Osteoblast (primary cell): Measurements from ENCODE around the gene CPNE9. TPM values are rescaled to one million over a fixed set of nuclear protein-coding genes. Genes with fewer than 3 reads are reported as not detected.
A peak's percentile ranks its signal among the peaks of the same experiment; 100 is the strongest.

Source experiments
- DNase-seq: peaks from one replicate; pipeline ENCODE4 v3.0.0; 2011; ENCODE audit warnings: low spot score, mixed read lengths; ENCODE audit not compliant: insufficient read length; ENCODE audit errors: missing footprints
- H2AFZ ChIP-seq: 2 replicates; pipeline ENCODE4 v1.6.0; 2011; ENCODE audit warnings: mild to moderate bottlenecking, low read length
- H3K27ac ChIP-seq: 2 replicates; pipeline ENCODE4 v1.5.1; 2011; ENCODE audit warnings: mild to moderate bottlenecking, low read depth, low read length, moderate library complexity
- H3K27me3 ChIP-seq: 2 replicates; pipeline ENCODE4 v1.6.0; 2012; ENCODE audit warnings: mild to moderate bottlenecking, control low read depth, inconsistent platforms, low read length, moderate library complexity; ENCODE audit not compliant: insufficient read depth
- H3K36me3 ChIP-seq: 2 replicates; pipeline ENCODE4 v1.5.1; 2011; ENCODE audit warnings: mild to moderate bottlenecking, low read length, control low read depth, moderate library complexity; ENCODE audit not compliant: insufficient read depth
- H3K4me1 ChIP-seq: 2 replicates; pipeline ENCODE4 v1.5.1; 2011; ENCODE audit warnings: mild to moderate bottlenecking, low read length, control low read depth, moderate library complexity; ENCODE audit not compliant: insufficient read depth
- H3K4me2 ChIP-seq: 2 replicates; pipeline ENCODE4 v1.6.0; 2011; ENCODE audit warnings: mild to moderate bottlenecking, low read length; ENCODE audit not compliant: insufficient read depth
- H3K4me3 ChIP-seq: fragments of 200-600 bp; sonication (generic); 3 replicates; pipeline ENCODE4 v1.5.1; 2012; ENCODE audit warnings: mild to moderate bottlenecking, low read length, inconsistent platforms; ENCODE audit not compliant: insufficient read depth
- H3K79me2 ChIP-seq: 2 replicates; pipeline ENCODE4 v1.6.0; 2012; ENCODE audit warnings: mild to moderate bottlenecking, low read length, control low read depth, inconsistent platforms; ENCODE audit not compliant: insufficient read depth
- H3K9me3 ChIP-seq: 2 replicates; pipeline ENCODE4 v1.5.1; 2011; ENCODE audit warnings: low read depth, low read length, control low read depth
- H4K20me1 ChIP-seq: 2 replicates; pipeline ENCODE4 v1.6.0; 2012; ENCODE audit warnings: mild to moderate bottlenecking, low read length, control low read depth; ENCODE audit not compliant: insufficient read depth
- CTCF ChIP-seq: IDR thresholded peaks from 2 replicates; pipeline ENCODE4 v1.5.1; 2011; ENCODE audit warnings: mild to moderate bottlenecking, low read depth, low read length, moderate library complexity; ENCODE audit errors: extremely low read depth
- total RNA-seq: library from RNA; depleted of rRNA; stranded (reverse); fragments of >200 nt; gene quantifications from 2 replicates; pipeline ENCODE4 v1.2.3, GENCODE V29; 2012

The CPNE9 gene
- total RNA-seq, 1 donor, result not detected

GRCh38 chr3:9745521-9745920 is 41.9 kb downstream of the CPNE9 start:
- TF ChIP-seq CTCF, result no peak
- peaks cover 81% of the 10 kb centered on the region for H3K36me3 ChIP-seq

GRCh38 chr3:9746330-9746729 is 42.7 kb downstream of the CPNE9 start:
- no peak overlapping the region for H2AFZ ChIP-seq
- no peaks in the 10 kb centered on the region for H4K20me1 ChIP-seq
- no peaks in the 10 kb centered on the region for H3K9me3 ChIP-seq
- no peak for TF ChIP-seq CTCF
- DNase-seq, result peak; percentile 96
- H3K4me3 ChIP-seq, result no peak overlapping the region
- H3K79me2 ChIP-seq, result peaks cover 14% of the 10 kb centered on the region
- H3K27me3 ChIP-seq, result no peaks in the 10 kb centered on the region
- H3K36me3 ChIP-seq, result peaks cover 76% of the 10 kb centered on the region
- peak overlapping the region; percentile 20 for H3K27ac ChIP-seq
- peaks cover 34% of the 10 kb centered on the region for H3K4me1 ChIP-seq
- H3K4me2 ChIP-seq, result no peak overlapping the region

More at GRCh38 chr3:9745521-9745920, 41.9 kb downstream of the CPNE9 start:
- no peak overlapping the region for H3K4me3 ChIP-seq
- no peak overlapping the region for H3K27ac ChIP-seq
- peaks cover 26% of the 10 kb centered on the region for H3K4me1 ChIP-seq
- no peaks in the 10 kb centered on the region for H3K9me3 ChIP-seq
- no peak overlapping the region for H3K4me2 ChIP-seq
- no peak overlapping the region for H2AFZ ChIP-seq
- peak; percentile 38 for DNase-seq
- peaks cover 8% of the 10 kb centered on the region for H3K79me2 ChIP-seq
- H4K20me1 ChIP-seq, result peaks cover 3% of the 10 kb centered on the region
- no peaks in the 10 kb centered on the region for H3K27me3 ChIP-seq

GRCh38 chr3:9747267-9747666 is 43.6 kb downstream of the CPNE9 start:
- Histone ChIP-seq H3K79me2 (peaks cover 19% of the 10 kb centered on the region), H3K27me3 (no peaks in the 10 kb centered on the region), H3K4me2 (no peak overlapping the region), H3K9me3 (no peaks in the 10 kb centered on the region), H3K4me3 (no peak overlapping the region), H4K20me1 (no peaks in the 10 kb centered on the region), H2AFZ (no peak overlapping the region), H3K36me3 (peaks cover 71% of the 10 kb centered on the region), H3K4me1 (peaks cover 37% of the 10 kb centered on the region), H3K27ac (peak overlapping the region; percentile 15)
- peak; percentile 92 for DNase-seq
- TF ChIP-seq CTCF, result no peak

DNA sequence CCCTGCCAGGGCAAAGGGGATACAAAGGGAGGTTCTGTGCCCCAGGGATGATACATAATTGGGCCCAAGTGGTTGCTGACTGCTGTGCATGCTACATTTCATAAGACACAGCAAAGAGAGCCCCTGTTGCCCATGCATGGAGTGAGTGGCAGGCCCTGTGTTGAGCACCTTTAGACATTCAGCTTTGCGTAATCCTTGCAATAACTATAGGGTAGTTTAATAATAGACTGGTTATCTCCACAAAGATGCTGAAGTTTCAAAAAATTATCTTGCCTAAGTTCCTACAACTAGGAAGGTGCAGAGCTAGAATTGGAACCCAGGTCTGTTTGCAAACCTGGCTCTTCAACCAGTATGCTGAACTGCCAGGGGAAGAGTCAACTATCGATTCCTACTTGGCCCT is 44.4 kb downstream of the CPNE9 start:
- Histone ChIP-seq H3K9me3 (no peaks in the 10 kb centered on the region), H3K27ac (no peak overlapping the region), H3K4me3 (no peak overlapping the region), H3K4me1 (peaks cover 37% of the 10 kb centered on the region), H3K36me3 (peaks cover 64% of the 10 kb centered on the region), H3K27me3 (no peaks in the 10 kb centered on the region), H3K79me2 (peaks cover 19% of the 10 kb centered on the region), H2AFZ (no peak overlapping the region), H4K20me1 (no peaks in the 10 kb centered on the region), H3K4me2 (no peak overlapping the region)
- no peak for DNase-seq
- TF ChIP-seq CTCF, result no peak
